SIG-M5 (cell line): Measurements from ENCODE around the gene GNG7.
"Not testable (repeated sequence)": the region's sequence is repeated elsewhere in the genome, so short reads cannot be mapped to it uniquely, and the experiment has no call there.

Experiments
- DNase-seq: peaks from one replicate; lab custom pipeline; 2025; lab: John Stamatoyannopoulos, UW

Gene GNG7

DNA sequence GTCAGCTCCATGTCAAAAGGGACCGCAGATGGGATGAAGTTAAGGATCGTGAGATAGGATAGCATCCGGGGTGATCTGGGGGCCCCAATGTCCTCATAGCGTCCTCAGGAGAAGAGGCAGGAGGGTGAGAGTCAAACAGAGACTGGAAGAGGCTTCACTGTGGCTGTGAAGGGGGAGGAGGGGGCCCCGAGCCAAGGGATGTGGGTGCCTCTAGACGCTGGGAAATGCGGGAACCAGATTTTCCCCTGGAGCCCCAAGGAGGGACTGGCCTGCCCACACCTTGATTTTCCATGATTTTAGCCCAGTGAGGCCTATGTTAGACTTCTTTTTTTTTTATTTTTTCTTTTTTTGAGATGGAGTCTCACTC lies 61.2 kb downstream of the GNG7 start:
- no peak for DNase-seq

DNA sequence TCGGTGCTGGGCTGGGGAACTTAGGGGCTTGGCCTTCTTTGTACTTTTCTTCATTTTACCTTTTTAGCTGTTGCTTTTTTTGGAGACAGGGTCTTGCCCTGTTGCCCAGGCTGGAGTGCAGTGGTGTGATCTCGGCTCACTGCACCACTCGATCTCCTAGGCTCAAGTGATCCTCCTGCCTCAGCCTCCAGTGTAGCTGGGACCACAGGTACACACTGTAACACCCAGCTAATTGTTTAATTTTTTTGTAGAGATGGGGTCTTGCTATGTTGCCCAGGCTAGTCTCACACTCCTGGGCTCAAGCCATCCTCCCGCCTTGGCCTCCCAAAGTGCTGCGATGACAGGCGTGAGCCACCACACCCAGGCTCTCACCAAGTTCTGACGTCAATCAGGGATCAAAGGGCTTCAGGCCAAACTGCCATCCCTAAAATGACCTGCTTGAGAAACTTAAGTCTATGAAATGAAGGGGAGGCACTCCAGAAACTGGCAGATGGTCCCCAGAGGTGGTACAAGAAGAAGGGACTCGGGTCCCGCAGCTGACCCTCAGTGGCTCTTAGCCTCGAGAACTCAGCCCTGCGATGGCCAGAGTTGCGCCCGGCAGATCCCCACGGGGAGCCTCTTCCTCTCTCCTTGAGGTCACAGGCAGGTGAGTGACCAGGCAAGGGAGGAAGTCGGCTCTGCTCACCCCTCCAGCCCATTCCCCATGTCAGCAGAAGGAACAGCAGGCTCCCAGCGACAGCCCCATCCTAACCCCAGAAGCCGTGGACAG lies 61.7 kb downstream of the GNG7 start:
- DNase-seq, result no peak

- no peak for DNase-seq
Measured at GRCh38 chr19:2639999-2640398, 62.5 kb downstream of the GNG7 start.

DNA sequence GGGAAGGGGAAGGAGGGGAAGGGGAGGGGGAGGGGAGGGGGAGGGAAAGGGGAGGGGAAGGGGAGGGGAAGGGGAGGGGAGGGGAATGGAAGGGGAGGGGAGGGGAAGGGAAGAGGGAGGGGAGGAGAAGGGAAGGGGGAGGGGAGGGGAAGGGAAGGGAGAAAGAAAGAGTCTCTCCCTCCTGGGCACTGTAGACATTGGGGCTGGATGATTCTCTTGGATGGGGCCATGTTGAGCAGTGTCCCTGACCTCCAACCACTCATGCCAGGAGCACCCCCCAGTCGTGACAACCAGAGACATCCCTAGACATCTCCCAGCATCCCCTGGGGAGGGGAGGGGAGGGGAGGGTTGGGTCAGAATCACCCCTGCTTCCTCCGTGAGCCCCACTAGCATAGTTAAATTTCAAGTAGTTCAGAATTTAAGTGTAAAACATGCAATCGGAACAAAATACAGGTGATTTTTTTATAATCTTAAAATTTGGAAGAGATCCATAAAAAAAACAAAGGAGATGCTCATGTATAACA lies 64.0 kb downstream of the GNG7 start:
- no peak for DNase-seq

DNA sequence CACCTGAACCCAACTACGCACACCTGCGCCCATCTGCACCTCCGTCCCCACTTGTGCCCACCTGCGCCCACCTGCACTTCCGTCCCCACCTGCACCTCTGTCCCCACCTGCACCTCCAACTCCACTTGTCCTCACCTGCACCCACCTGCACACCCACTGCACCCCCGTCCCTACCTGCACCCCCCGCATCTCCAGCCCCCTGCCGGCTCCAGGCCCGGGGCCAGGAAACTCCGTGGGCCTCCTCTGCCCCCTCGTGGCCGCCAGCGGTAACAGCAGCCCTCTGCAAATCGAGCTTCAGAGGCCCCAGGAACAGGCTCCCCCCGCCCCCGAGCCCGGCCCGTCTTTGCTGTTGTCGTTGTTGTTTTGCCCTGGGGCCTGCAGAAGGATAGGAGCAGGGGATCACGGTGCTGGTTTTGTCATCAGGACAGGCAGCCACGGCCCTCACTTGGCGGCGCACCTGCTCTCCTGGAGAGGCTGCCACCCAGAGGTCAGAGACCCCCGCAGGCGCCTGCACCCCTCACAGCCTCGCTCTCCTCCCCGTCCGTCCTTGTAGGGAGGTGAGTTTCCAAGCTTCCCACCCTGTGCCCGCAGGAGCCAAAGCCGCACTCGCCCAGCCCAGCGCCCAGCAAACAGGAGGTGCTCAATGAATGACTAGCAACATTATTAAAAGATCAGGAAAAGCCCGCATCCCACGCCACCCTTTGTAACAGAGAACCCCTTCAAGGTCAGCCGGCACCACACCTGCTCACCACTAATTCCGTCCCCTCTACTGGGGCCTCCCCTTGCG lies 65.4 kb downstream of the GNG7 start:
- DNase-seq, result no peak

- no peak for DNase-seq
Measured at GRCh38 chr19:2636141-2636896, 66.2 kb downstream of the GNG7 start.

- DNase-seq, result no peak
Measured at GRCh38 chr19:2634960-2635359, 67.5 kb downstream of the GNG7 start.

GRCh38 chr19:2634228-2634951 lies 68.1 kb downstream of the GNG7 start:
- DNase-seq, result no peak

- no peak for DNase-seq
Measured at GRCh38 chr19:2633693-2634075, 68.8 kb downstream of the GNG7 start.

DNA sequence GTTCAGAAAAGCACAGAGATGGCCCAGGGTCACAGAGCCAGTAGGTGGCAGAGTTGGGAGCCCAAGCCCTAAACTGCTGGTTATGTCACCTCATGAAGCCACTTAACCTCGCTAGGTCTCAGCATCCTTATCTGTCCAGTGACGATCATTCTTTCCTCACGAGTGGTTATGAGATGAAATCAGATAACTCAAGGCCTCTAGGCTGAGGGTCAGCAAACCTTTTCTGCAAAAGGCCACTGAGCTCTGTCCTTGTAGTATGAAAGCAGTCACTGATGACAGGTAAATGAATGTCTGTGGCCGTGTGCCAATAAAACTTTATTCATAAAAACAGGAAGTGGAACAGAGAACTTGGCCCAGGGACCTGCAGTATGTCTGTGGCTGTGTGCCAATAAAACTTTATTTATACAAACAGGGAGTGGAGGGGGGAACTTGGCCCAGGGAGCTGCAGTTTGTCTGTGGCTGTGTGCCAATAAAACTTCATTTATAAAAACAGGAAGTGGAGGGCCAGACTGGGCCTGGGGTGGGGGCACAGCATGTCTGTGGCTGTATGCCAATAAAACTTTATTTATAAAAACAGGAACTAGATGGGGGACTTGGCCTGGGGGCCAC lies 71.2 kb downstream of the GNG7 start:
- no peak for DNase-seq

DNA sequence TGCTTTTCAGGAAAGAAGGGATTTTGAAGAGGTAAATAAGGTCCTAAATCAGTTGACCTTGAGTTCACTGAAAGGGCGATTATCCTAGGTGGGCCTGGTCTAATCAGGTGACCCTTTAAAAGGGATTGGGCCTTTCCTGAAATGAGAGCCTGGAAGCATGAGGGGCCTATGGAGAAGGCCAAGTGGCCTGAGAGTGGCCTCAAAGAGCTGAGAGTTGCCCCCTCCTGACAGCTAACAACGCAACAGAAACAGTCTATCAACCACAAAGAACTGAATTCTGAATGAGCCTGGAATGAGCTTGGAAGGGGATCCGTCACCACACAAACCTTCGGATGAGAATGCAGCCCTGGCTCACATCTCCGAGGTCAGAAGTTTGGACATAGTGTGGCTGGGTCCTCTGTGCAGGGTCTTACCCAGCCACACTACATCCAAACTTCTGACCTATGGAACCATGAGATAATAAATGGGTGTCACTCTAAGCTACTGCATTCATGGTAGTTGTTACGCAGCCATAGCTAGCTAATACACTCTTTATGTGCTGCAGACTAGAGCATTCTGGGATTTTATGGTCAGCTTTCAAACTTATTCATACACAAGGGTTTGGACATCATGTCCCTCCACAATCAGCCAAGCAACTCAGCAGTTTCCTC lies 72.0 kb downstream of the GNG7 start:
- no peak for DNase-seq

DNA sequence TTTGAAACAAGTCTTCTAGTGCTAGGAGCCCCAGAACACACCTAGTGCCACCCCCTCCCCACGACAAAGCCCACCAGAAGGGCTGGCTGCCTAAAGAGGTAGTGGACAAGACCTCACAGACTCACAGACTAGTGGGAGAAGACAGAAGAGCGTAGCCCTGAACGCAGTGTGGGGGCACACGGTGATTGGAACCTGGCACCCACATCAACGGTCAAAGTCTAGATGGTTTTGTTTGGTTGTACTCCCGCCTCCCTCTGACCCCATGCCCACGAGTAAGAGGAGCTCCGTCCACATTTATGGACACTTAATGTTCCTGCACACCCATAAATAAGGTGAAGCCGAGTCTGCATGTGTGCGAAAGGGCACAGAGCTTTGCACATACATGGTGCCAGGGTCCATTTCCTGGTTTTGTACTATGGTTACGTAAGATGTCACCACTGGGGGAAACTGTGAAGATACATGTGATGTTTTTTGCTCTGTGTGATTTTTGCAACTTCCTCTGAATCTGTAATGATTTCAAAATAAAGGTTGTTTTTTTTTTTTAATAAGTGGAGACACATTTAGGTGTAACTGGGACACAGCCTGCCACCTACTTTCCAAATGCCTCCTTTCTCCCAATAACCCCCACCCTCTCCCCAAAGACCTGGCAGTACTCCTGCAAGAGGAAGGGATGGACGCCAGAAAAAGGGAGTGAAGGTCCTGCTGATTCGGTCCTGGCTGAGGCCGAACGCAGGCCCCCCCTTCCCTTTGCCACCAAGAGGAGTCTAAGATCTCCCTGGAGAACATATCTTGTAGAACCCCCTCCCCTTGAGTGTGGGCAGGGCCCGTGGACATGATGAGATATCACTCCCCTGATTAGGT lies 72.8 kb downstream of the GNG7 start:
- no peak for DNase-seq

DNA sequence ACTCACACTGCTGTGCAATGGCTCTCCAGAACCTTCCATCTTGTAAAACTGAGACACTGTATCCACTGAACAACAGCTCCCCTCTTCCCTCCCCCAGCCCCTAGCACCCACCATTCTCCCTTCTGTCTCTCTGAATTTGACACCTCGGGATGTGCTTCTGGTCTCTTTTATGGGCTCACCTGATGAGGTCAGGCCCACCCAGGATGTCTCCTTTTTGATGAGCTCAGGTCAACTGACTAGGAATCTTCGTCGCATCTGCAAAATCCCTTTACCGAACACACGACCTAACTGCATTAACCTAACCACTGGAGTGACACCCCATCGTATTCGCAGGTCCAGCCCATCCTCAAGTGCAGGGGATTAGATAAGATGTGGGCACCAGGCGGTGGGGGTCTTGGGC lies 73.9 kb downstream of the GNG7 start:
- DNase-seq, result no peak

DNA sequence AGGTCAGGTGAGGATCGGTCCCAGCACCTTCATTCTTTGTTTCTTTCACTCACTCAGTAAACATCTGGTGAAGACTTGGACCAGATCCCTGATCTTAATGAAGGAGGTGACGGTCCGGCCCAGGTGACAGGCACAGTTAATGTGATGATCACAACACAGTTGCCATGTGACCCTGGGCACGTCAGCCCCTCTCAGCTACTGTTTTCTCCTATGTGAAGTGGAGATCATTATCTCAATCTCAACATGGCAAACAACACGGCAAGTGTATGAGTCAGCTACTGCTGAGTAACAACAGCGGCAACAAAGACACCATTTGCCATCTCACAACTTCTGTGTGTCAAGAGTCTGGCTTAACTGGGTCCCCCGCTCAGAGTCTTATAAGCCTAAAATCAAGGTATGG lies 74.6 kb downstream of the GNG7 start:
- no peak for DNase-seq

GRCh38 chr19:2627319-2627829 lies 75.1 kb downstream of the GNG7 start:
- DNase-seq, result no peak

- no peak for DNase-seq
Measured at GRCh38 chr19:2625434-2625833, 77.1 kb downstream of the GNG7 start.

GRCh38 chr19:2624537-2625091 lies 77.9 kb downstream of the GNG7 start:
- no peak for DNase-seq

DNA sequence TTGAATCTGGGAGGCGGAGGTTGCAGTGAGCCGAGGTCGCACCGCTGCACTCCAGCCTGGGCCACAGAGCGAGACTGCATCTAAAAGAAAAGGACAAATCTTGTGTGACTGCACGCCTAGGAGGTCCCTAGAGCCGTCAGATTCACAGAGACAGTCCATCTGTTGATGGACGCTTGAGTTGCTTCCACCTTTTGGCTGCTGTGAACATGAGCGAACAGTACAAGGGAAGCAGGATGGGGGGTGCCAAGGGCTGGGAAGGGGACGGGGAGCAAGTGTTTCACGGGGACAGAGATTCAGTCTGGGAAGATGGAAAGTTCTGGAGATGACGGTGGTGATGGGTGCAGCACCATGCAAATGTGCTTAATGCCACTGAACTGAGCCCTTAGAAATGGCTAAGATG lies 78.7 kb downstream of the GNG7 start:
- DNase-seq, result no peak

DNA sequence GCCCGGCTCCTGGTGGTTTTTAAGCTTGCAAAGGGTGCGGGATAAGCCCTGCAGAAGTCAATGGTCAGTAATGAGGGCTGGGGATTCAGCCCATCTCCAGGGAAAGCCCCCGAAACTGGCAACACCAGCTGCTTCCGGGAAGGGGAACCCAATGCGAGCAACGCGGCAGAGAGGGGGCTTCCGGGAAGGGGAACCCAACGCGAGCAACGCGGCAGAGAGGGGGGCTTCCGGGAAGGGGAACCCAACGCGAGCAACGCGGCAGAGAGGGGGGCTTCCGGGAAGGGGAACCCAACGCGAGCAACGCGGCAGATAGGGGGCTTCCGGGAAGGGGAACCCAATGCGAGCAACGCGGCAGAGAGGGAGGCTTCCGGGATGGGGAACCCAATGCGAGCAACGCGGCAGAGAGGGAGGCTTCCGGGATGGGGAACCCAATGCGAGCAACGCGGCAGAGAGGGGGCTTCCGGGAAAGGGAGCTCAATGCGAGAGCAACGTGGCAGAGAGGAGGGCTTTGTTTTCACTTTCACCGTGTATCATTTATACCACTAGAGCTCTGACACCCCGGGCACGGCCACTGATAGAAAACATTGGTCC lies 80.0 kb downstream of the GNG7 start:
- not testable (repeated sequence) for DNase-seq
